Ovary (tissue), 9 donors: ENCODE data around the gene CHMP4A. TPM values are rescaled to one million over a fixed set of nuclear protein-coding genes. Genes with fewer than 3 reads are reported as not detected.
A peak's percentile ranks its signal among the peaks of the same experiment; 100 is the strongest.

Source experiments
- DNase-seq, 5 donors: peaks; one replicate each; pipeline ENCODE4 v3.0.0-alpha.2; 2019 to 2020
- H3K27ac ChIP-seq, 2 donors: fragments of 200-600 bp; one replicate each; pipeline versions ENCODE4 v1.5.1 to v1.8.0; 2019 to 2022
- H3K27me3 ChIP-seq: fragments of 200-600 bp; one replicate; pipeline ENCODE4 v1.8.0; 2022
- H3K36me3 ChIP-seq: fragments of 200-600 bp; sonication (generic); one replicate; pipeline ENCODE4 v1.5.1; 2019
- H3K4me1 ChIP-seq: one replicate; pipeline ENCODE4 v1.8.1; 2013; ENCODE audit warnings: mild to moderate bottlenecking, moderate library complexity; ENCODE audit not compliant: insufficient read depth
- H3K4me3 ChIP-seq: fragments of 200-600 bp; sonication (generic); one replicate; pipeline ENCODE4 v1.5.1; 2017
- H3K9me3 ChIP-seq, 2 donors: fragments of 200-600 bp in 1 of 2; sonication (generic) in 1 of 2; one replicate each; pipeline versions ENCODE4 v1.5.1 to v1.8.1; 2013 to 2019; ENCODE audit warnings: mild to moderate bottlenecking in 1 of 2, moderate library complexity in 1 of 2
- EP300 ChIP-seq: sonication (generic); formaldehyde crosslinking; IDR thresholded peaks from one replicate; pipeline ENCODE4 v1.6.1; 2017; ENCODE audit warnings: antibody characterized with exemption
- POLR2A ChIP-seq: fragments of 450-650 bp; IDR thresholded peaks from one replicate; pipeline ENCODE4 v1.6.1; 2017; ENCODE audit warnings: antibody characterized with exemption, mild to moderate bottlenecking, moderate library complexity
- WGBS, 3 donors: extraction: QIAGEN DNeasy Blood & Tissue Kit in 1 of 3; methylation state at CpG; one replicate each; pipeline versions ENCODE4 v1.1.5 to v1.1.7; 2013 to 2017; 5-methylcytosine and 5-hydroxymethylcytosine counted together
- intact Hi-C, 4 donors: fragments of 100-400 bp; cut with DNase I; formaldehyde crosslinking; loops; one replicate each; pipeline versions ENCODE4 v1.11.0 to v1.15.1; 2022 to 2023
- polyA plus RNA-seq, 2 donors: library from polyadenylated mRNA; stranded (reverse); fragments of 200-250 nt in 1 of 2; fragments of 350-450 nt in 1 of 2; fragmentation: Illumina TruSeq in 1 of 2; extraction: RNeasy Lipid Tissue Mini Kit (QIAGEN cat#74804) in 1 of 2; gene quantifications; one replicate each; pipeline ENCODE4 v1.2.3, GENCODE V29; 2013 to 2014
- total RNA-seq, 7 donors: library from RNA; depleted of rRNA in 2 of 7; stranded (reverse); fragments of >200 nt in 2 of 7; fragmentation: NEBNext Ultra II Directional in 3 of 7; extraction: Animal tissue kit (Norgen Biotek cat#: 25700) in 3 of 7; gene quantifications; one replicate each; pipeline versions ENCODE4 v1.1.0 to v1.2.4, GENCODE V29; 2016 to 2023
- TF ChIP-seq, protein P1 (sequence below), 3 donors: fragments of 450-650 bp in 2 of 3; fragments of 200-600 bp in 1 of 3; IDR thresholded peaks; one replicate each; pipeline versions ENCODE4 v1.5.1 to v1.8.0; 2016 to 2022; ENCODE audit warnings: antibody characterized with exemption in 3 of 3, mild to moderate bottlenecking in 1 of 3
- donor health status: DM: no; HTN: no; CAD: no; lungs with moderate emphysema.
- donor health status: DM: no; HTN: no; CAD: no.
- donor health status: Bipolar disorder and iron deficiency.
- donor health status: DM: yes; HTN: yes; CAD: no.
- donor health status: DM: no; HTN: no; CAD: no.
- donor health status: DM: yes; HTN: yes; CAD: no.

Gene CHMP4A
- total and polyA plus RNA-seq, 9 donors: 26.8 to 105 (median 41.7) TPM

DNA sequence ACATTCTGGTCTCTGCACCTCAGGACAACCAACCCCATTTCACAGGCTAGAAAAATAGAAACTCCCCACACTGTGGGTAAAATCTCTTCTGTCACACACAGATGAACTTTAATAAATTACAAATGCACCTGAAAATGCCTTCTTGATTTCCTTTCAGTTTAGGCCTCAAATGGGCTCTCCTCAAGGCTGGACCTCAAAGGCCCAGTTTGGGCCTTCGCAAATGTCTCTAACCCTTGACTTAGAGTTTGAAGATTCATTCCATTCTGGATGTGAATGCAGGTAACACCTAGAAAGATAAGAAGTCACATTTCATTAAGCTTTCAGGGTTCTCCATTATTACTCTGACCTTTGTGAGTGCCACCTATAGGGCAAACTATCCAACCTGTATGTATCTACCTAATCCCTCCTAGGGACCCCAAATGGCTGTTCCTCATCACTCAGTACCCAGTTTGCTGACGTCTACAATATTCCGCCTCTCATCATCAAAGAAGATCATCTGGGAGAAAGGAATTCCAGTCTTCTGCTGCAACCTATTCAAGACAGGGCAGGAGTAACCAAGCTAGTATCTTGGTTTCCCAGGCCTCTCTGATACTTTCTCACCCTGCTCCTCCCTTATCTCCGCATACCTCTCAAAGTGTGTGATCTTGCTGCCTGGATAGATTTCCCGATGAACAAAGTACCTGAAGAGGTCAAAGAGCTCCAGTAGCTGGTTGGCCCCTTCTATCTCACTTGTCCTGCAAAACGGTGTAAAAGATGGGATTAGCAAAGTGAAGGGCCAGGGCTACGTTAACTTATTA lies 776 bp upstream of the CHMP4A start:
- no peak overlapping the region for H3K4me3 ChIP-seq
- TF ChIP-seq, protein P1, sequence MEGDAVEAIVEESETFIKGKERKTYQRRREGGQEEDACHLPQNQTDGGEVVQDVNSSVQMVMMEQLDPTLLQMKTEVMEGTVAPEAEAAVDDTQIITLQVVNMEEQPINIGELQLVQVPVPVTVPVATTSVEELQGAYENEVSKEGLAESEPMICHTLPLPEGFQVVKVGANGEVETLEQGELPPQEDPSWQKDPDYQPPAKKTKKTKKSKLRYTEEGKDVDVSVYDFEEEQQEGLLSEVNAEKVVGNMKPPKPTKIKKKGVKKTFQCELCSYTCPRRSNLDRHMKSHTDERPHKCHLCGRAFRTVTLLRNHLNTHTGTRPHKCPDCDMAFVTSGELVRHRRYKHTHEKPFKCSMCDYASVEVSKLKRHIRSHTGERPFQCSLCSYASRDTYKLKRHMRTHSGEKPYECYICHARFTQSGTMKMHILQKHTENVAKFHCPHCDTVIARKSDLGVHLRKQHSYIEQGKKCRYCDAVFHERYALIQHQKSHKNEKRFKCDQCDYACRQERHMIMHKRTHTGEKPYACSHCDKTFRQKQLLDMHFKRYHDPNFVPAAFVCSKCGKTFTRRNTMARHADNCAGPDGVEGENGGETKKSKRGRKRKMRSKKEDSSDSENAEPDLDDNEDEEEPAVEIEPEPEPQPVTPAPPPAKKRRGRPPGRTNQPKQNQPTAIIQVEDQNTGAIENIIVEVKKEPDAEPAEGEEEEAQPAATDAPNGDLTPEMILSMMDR (IDR thresholded peaks at IDR 0.05): no peak
- TF ChIP-seq POLR2A (no peak), EP300 (no peak)
- WGBS, 3 donors: 85 to 89% (median 88%) methylated on average over 7 of the region's 7 CpGs
- H3K4me1 ChIP-seq: peaks cover 2% of the 10 kb centered on the region
- no peaks in the 10 kb centered on the region for H3K36me3 ChIP-seq
- peak overlapping the region in 1 of 2 donors; percentile 86 for H3K27ac ChIP-seq
- DNase-seq: no peak
- no peaks in the 10 kb centered on the region for H3K9me3 ChIP-seq
- intact Hi-C loops: no loop called here
- no peaks in the 10 kb centered on the region for H3K27me3 ChIP-seq

DNA sequence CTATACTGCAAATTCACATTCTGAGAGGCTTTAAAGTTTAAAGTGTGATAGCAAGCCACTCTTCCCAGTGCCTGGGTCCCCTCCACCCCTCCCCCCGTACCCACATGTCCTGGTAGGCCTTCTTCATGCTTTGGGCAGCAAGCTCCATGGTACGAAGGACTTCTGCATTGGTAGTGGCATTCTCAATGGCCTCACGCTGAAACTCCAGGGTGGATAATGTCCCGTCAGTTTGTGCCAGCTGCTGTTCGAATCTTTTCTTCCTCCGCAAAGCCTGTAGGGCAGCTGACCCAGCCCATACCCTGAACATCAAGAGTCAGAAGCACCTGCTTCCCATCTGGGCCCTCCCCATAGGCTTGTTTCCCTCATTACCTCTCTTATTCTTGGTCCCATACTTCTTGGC lies 2.0 kb downstream of the CHMP4A start:
- Histone ChIP-seq H3K36me3 (no peaks in the 10 kb centered on the region), H3K27ac (no peak overlapping the region), H3K4me3 (no peak overlapping the region), H3K9me3 (no peaks in the 10 kb centered on the region), H3K27me3 (no peaks in the 10 kb centered on the region), H3K4me1 (peaks cover 2% of the 10 kb centered on the region)
- intact Hi-C loops: no loop called here
- TF ChIP-seq POLR2A (no peak), EP300 (no peak)
- TF ChIP-seq, protein P1 (IDR thresholded peaks at IDR 0.05): no peak
- peak in 1 of 5 donors; percentile 31 for DNase-seq
- WGBS, 3 donors: 94 to 96% (median 94%) methylated on average over 6 of the region's 6 CpGs

DNA sequence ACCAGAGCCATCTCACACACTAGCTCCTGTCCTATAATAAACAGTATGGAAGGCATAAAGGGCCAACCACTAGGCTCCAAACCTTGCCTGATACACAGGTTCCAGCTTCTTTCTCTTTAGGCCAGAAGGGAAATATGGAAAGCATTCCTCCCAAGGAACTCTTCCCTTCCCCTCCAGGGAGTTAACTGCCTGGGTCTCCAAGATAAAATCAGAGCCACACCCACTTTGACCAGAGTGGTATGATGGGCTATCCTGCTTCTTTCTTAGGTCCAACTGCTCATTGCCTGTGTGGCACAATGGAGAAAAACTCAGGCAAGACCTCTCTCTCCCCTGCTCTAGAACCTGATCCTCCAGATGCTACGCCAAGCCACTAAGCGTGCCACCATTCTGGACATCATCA lies 5.7 kb downstream of the CHMP4A start:
- intact Hi-C loops: no loop called here
- TF ChIP-seq EP300: no peak
- no peak for TF ChIP-seq POLR2A
- TF ChIP-seq, protein P1 (IDR thresholded peaks at IDR 0.05): no peak
- WGBS, 3 donors: 96 to 100% (median 100%) methylated on average over 2 of the region's 2 CpGs
- Histone ChIP-seq H3K9me3 (no peaks in the 10 kb centered on the region), H3K27ac (no peak overlapping the region), H3K4me3 (no peak overlapping the region), H3K4me1 (no peaks in the 10 kb centered on the region), H3K36me3 (no peaks in the 10 kb centered on the region), H3K27me3 (no peaks in the 10 kb centered on the region)
- DNase-seq: no peak

DNA sequence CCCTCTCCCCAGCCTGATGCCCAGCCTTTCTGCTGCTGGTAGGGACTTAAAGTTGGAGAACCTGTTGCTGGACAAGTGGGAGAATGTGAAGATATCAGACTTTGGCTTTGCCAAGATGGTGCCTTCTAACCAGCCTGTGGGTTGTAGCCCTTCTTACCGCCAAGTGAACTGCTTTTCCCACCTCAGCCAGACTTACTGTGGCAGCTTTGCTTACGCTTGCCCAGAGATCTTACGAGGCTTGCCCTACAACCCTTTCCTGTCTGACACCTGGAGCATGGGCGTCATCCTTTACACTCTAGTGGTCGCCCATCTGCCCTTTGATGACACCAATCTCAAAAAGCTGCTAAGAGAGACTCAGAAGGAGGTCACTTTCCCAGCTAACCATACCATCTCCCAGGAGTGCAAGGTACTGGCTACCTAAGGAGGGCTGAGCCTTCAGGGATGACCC lies 6.2 kb downstream of the CHMP4A start:
- Histone ChIP-seq H3K4me3 (no peak overlapping the region), H3K4me1 (no peaks in the 10 kb centered on the region), H3K27me3 (no peaks in the 10 kb centered on the region), H3K27ac (no peak overlapping the region), H3K36me3 (no peaks in the 10 kb centered on the region), H3K9me3 (no peaks in the 10 kb centered on the region)
- WGBS, 3 donors: 92 to 97% (median 95%) methylated on average over 5 of the region's 5 CpGs
- no peak for DNase-seq
- TF ChIP-seq, protein P1 (IDR thresholded peaks at IDR 0.05): no peak
- TF ChIP-seq EP300: no peak
- TF ChIP-seq POLR2A: no peak
- intact Hi-C loops: no loop called here
